K562 (cell line): ENCODE data around the gene TBXAS1. TPM values are rescaled to one million over a fixed set of nuclear protein-coding genes. Genes with fewer than 3 reads are reported as not detected.

Experiments used
- ATAC-seq: fragments of 200-7000 bp; cut with Tn5 transposase; 3 replicates; pipeline ENCODE4 v1.9.1; 2020; ENCODE audit warnings: moderate library complexity
- BruUV-seq: library from RNA; stranded (reverse); fragments of 400-500 nt; replicated peaks from 2 replicates; lab custom pipeline; 2021; lab: Mats Ljungman, UMichigan
- CTCF ChIA-PET: fragments of 300-600 bp; formaldehyde crosslinking; extraction: SDS; loops from one replicate; lab custom pipeline; 2021; ENCODE audit warnings: low intra/inter-chr PET ratio; lab: Yijun Ruan, JAX
- POLR2A ChIA-PET: fragments of 300-600, 350-650 bp; sonication (Branson Sonifier 250); formaldehyde crosslinking; extraction: SDS; loops from one replicate; lab custom pipeline; 2021; ENCODE audit warnings: antibody characterized with exemption, inconsistent platforms; lab: Yijun Ruan, JAX
- DNase-seq, 4 experiments: peaks; one replicate each; pipeline versions ENCODE4 v3.0.0 to v3.0.0-alpha.2; 2011 to 2018; ENCODE audit warnings: low spot score in 3 of 4, mixed read lengths in 3 of 4; ENCODE audit errors: extremely low read depth in 1 of 4
- FAIRE-seq: peaks from 2 replicates; lab custom pipeline; 2011; peaks lifted over from hg19 to GRCh38; lab: Jason Lieb, UNC
- H2AFZ ChIP-seq: 2 replicates; pipeline ENCODE4 v1.6.0; 2011; ENCODE audit warnings: low read depth, low read length, control low read depth, inconsistent platforms
- H3K27ac ChIP-seq: fragments of 200-600 bp; 3 replicates; pipeline ENCODE4 v1.8.0; 2011; ENCODE audit warnings: low read depth, mild to moderate bottlenecking, control low read depth, inconsistent platforms, low read length, moderate library complexity, mixed read lengths; ENCODE audit errors: extremely low read depth
- H3K27me3 ChIP-seq, 2 experiments: fragments of 300-600 bp in 1 of 2; 2 replicates in 1 of 2; 3 replicates in 1 of 2; pipeline versions ENCODE4 v1.6.0 to v1.8.0; 2011; ENCODE audit warnings: inconsistent platforms in 2 of 2, low read length in 2 of 2, mild to moderate bottlenecking in 1 of 2, mixed read lengths in 1 of 2, moderate library complexity in 1 of 2; ENCODE audit not compliant: control insufficient read depth in 2 of 2, insufficient read depth in 2 of 2
- H3K36me3 ChIP-seq: fragments of 300-600 bp; 3 replicates; pipeline ENCODE4 v1.8.0; 2011; ENCODE audit warnings: mild to moderate bottlenecking, low read length, inconsistent platforms; ENCODE audit not compliant: control insufficient read depth, insufficient read depth
- H3K4me1 ChIP-seq, 2 experiments: fragments of 200-600 bp in 1 of 2; replicated peaks in 1 of 2; 2 replicates in 1 of 2; 3 replicates in 1 of 2; pipeline versions ENCODE4 v1.5.1 to v1.8.0; 2011; ENCODE audit warnings: inconsistent platforms in 2 of 2, low read length in 2 of 2, mild to moderate bottlenecking in 1 of 2, mixed read lengths in 1 of 2, moderate library complexity in 1 of 2; ENCODE audit not compliant: control insufficient read depth in 2 of 2, insufficient read depth in 2 of 2
- H3K4me2 ChIP-seq: 2 replicates; pipeline ENCODE4 v1.6.1; 2011; ENCODE audit warnings: low read length, control low read depth, inconsistent platforms, mixed read lengths; ENCODE audit not compliant: insufficient read depth
- H3K4me3 ChIP-seq: fragments of 200-600 bp; sonication (generic), shearing (Covaris generic); 2 replicates; pipeline ENCODE4 v1.5.1; 2016; ENCODE audit warnings: control low read depth, inconsistent platforms
- H3K79me2 ChIP-seq: fragments of 200-600 bp; 3 replicates; pipeline ENCODE4 v1.8.0; 2011; ENCODE audit warnings: low read length, inconsistent platforms; ENCODE audit not compliant: control insufficient read depth, insufficient read depth
- H3K9ac ChIP-seq, 2 experiments: 2 replicates each; pipeline versions ENCODE4 v1.6.0 to v1.6.1; 2011; ENCODE audit warnings: low read depth in 2 of 2, low read length in 2 of 2, control low read depth in 1 of 2, inconsistent platforms in 1 of 2, mild to moderate bottlenecking in 1 of 2, mixed read lengths in 1 of 2; ENCODE audit not compliant: insufficient read depth in 1 of 2
- H3K9me1 ChIP-seq: one replicate; pipeline ENCODE4 v1.6.0; 2011; ENCODE audit warnings: inconsistent platforms, mild to moderate bottlenecking, low read length, moderate library complexity; ENCODE audit not compliant: control insufficient read depth, insufficient read depth
- H3K9me3 ChIP-seq: replicated peaks from 2 replicates; pipeline ENCODE4 v1.5.1; 2011; ENCODE audit warnings: low read depth, low read length, inconsistent platforms; ENCODE audit not compliant: control insufficient read depth, insufficient read depth
- H4K20me1 ChIP-seq: replicated peaks from 2 replicates; pipeline ENCODE4 v1.6.1; 2011; ENCODE audit warnings: low read length, inconsistent platforms, mixed read lengths; ENCODE audit not compliant: control insufficient read depth, insufficient read depth
- FOXM1 ChIP-seq, 2 experiments: fragments of 450-650 bp in 1 of 2; sonication (generic) in 1 of 2; formaldehyde crosslinking in 1 of 2; IDR thresholded peaks; 2 replicates each; pipeline versions ENCODE4 v1.6.1 to v1.9.0; 2017 to 2022; ENCODE audit warnings: low read depth in 2 of 2, mild to moderate bottlenecking in 2 of 2, missing genetic modification reagents in 1 of 2, moderate library complexity in 1 of 2
- RAD21 ChIP-seq, 2 experiments: fragments of 250-450 bp in 1 of 2; fragments of 450-650 bp in 1 of 2; sonication (Bioruptor Pico) in 1 of 2; formaldehyde crosslinking in 1 of 2; IDR thresholded peaks in 1 of 2; conservative IDR thresholded peaks in 1 of 2; 2 replicates each; pipeline versions ENCODE4 v1.4.0 to v1.8.0; 2020 to 2022; ENCODE audit warnings: mild to moderate bottlenecking in 2 of 2, moderate library complexity in 1 of 2
- RCOR1 ChIP-seq, 2 experiments: IDR thresholded peaks; 2 replicates each; pipeline ENCODE4 v1.6.1; 2012; ENCODE audit warnings: low read depth in 2 of 2, low read length in 2 of 2, borderline replicate concordance in 1 of 2, improper control_type of control experiment in 1 of 2
- SRSF3 ChIP-seq: fragments of 200-400 bp; formaldehyde crosslinking; IDR thresholded peaks from 2 replicates; pipeline ENCODE4 v1.6.1; 2016; ENCODE audit warnings: mild to moderate bottlenecking, low read length, moderate library complexity; ENCODE audit not compliant: insufficient read depth
- ZNF408 ChIP-seq: fragments of 250-450 bp; sonication (Bioruptor Pico); IDR thresholded peaks from 2 replicates; pipeline ENCODE4 v1.4.0; 2020; ENCODE audit warnings: low read depth, mild to moderate bottlenecking, moderate library complexity
- ZNF431 ChIP-seq: sonication (generic); formaldehyde crosslinking; IDR thresholded peaks from 2 replicates; pipeline ENCODE4 v1.8.0; 2022; ENCODE audit warnings: mild to moderate bottlenecking, missing genetic modification reagents
- WGBS: fragments of 100-300 bp; shearing (Covaris generic); methylation state at CpG from one replicate; pipeline ENCODE4 v1.1.6; 2016; ENCODE audit warnings: low coverage, mixed read lengths; ENCODE audit not compliant: insufficient coverage; ENCODE audit errors: missing lambda C conversion rate; 5-methylcytosine and 5-hydroxymethylcytosine counted together
- in situ Hi-C: fragments of 300-500 bp; cut with MboI; formaldehyde crosslinking; loops from 4 replicates; pipeline ENCODE4 v1.15.0; 2018; ENCODE audit warnings: inconsistent platforms, mixed read lengths
- intact Hi-C: fragments of 100-400 bp; cut with micrococcal nuclease; formaldehyde crosslinking; loops from 2 replicates; pipeline ENCODE4 v1.14.2; 2022
- polyA plus RNA-seq, 8 experiments: library from polyadenylated mRNA; depleted of rRNA in 4 of 8; stranded (reverse) in 5 of 8; unstranded in 3 of 8; fragments of >200 nt; fragmentation: Nextera tagmentation in 2 of 8; fragmentation: Illumina TruSeq in 1 of 8; extraction: Ambion mirVana in 2 of 8; extraction: Trizol in 1 of 8; gene quantifications; 2 replicates each; pipeline versions ENCODE4 v1.2.1 to v1.2.3, GENCODE V29; 2011 to 2014; ENCODE audit warnings: inconsistent platforms in 1 of 8, missing spikeins in 1 of 8
- total RNA-seq, 7 experiments: library from RNA; depleted of rRNA in 6 of 7; stranded (reverse); fragments of >200 nt in 6 of 7; fragmentation: Illumina TruSeq in 2 of 7; extraction: Trizol in 2 of 7; gene quantifications; 2 replicates each; pipeline versions ENCODE4 v1.2.1 to v1.2.3, GENCODE V29; 2011 to 2021; ENCODE audit warnings: low replicate concordance in 1 of 7
- TF ChIP-seq, protein P1 (sequence below): fragments of 250-450 bp; sonication (Bioruptor Pico); IDR thresholded peaks from 2 replicates; pipeline ENCODE4 v1.5.0; 2021

TBXAS1 gene
- total and polyA plus RNA-seq, 9 of the 15 experiments (the other 6 are each of a cell fraction or from before 2014, with no cell fraction given) = 1.1 to 8.3 (median 1.9) TPM

DNA sequence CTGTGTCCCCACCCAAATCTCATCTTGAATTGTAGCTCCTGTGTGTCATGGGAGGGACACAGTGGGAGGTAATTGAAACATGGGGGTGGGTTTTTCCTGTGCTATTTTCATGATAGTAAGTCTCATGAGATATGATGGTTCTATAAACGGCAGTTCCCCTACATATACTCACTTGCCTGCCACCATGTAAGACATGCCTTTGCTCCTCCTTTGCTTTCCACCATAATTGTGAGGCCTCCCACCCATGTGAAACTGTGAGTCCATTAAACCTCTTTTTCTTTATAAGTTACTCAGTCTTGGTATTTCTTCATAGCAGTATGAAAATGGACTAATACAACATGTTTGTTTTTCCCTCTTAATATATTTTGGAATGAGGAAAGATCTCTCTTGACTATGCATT, 24.5 kb upstream of the TBXAS1 start:
- Histone ChIP-seq H4K20me1 (no peaks in the 10 kb centered on the region), H3K27ac (no peak overlapping the region), H3K4me3 (no peak overlapping the region), H3K4me1 (no peaks in the 10 kb centered on the region), H3K9me1 (no peaks in the 10 kb centered on the region), H3K9ac (no peak overlapping the region), H3K36me3 (no peaks in the 10 kb centered on the region), H2AFZ (no peak overlapping the region), H3K27me3 (peaks cover 0 to 5% of the 10 kb centered on the region in 2 experiments; a peak in 2 of 5 replicates), H3K9me3 (no peaks in the 10 kb centered on the region), H3K79me2 (no peaks in the 10 kb centered on the region), H3K4me2 (no peak overlapping the region)
- in situ Hi-C loops = no loop called here
- peak; percentile 92 for TF ChIP-seq ZNF431 (CRISPR knock-in tag)
- TF ChIP-seq ZNF408 (CRISPR knock-in tag) = no peak
- TF ChIP-seq RAD21 (CRISPR knock-in tag; conservative IDR thresholded peaks at IDR 0.05 in 1 of 2, IDR thresholded peaks at IDR 0.05 in 1 of 2) = no peak
- no peak for DNase-seq
- intact Hi-C loops = no loop called here
- 14% methylated on average over 1 of the region's 1 CpG for WGBS
- CTCF ChIA-PET = no interaction called here
- POLR2A ChIA-PET = interaction anchor here (0.6 kb wide), 3 partner anchors 39 to 145 kb away, joined by 3 read pairs; no protein-coding TSS in a partner anchor
- no TSS peak for BruUV-seq
- FAIRE-seq = no peak
- ATAC-seq = no peak

DNA sequence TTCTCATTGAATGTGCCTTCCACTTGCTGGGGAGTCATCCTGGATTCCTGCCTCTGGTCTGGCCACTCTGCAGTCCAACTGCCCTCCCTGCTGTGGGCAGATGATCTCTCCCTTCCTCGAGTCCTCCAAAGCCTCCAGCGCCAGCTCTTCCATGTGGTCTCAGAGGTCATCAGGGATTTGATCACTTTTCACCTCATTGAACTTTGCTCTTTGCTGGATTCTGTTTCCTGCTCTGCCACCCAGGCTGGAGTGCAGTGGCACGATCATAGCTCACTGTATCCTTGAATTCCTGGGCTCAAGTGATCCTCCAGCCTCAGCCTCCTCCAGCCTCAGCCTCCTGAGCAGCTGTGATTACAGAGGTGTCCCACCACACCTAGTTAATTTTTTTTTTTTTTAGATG, 22.1 kb upstream of the TBXAS1 start:
- TF ChIP-seq FOXM1 (IDR thresholded peaks at IDR 0.05; ENCODE audit: low read depth) = no peak
- no peak for TF ChIP-seq FOXM1 (CRISPR knock-in tag; IDR thresholded peaks at IDR 0.05; ENCODE audit: low read depth)
- TF ChIP-seq RCOR1 (IDR thresholded peaks at IDR 0.05; ENCODE audit: borderline replicate concordance in 1 of 2, low read depth in 2 of 2, low read length in 2 of 2) = no peak
- TF ChIP-seq, protein P1, sequence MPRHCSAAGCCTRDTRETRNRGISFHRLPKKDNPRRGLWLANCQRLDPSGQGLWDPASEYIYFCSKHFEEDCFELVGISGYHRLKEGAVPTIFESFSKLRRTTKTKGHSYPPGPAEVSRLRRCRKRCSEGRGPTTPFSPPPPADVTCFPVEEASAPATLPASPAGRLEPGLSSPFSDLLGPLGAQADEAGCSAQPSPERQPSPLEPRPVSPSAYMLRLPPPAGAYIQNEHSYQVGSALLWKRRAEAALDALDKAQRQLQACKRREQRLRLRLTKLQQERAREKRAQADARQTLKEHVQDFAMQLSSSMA (CRISPR knock-in tag) = no peak
- TF ChIP-seq SRSF3 = no peak
- Histone ChIP-seq H3K4me3 (no peak overlapping the region), H3K36me3 (no peaks in the 10 kb centered on the region), H3K27ac (no peak overlapping the region), H3K9ac (no peak overlapping the region), H3K27me3 (peaks cover 4 to 5% of the 10 kb centered on the region in 2 experiments; a peak in 3 of 5 replicates), H3K4me1 (no peaks in the 10 kb centered on the region), H3K4me2 (no peak overlapping the region), H4K20me1 (no peaks in the 10 kb centered on the region), H2AFZ (no peak overlapping the region), H3K9me1 (no peaks in the 10 kb centered on the region), H3K79me2 (no peaks in the 10 kb centered on the region), H3K9me3 (no peaks in the 10 kb centered on the region)
- ChIA-PET CTCF (no interaction called here), POLR2A (no interaction called here)
- intact Hi-C loops = no loop called here
- ATAC-seq (no peak), FAIRE-seq (no peak), DNase-seq (no peak)
- 2% methylated on average over 3 of the region's 3 CpGs for WGBS
- no TSS peak for BruUV-seq
- in situ Hi-C loops = no loop called here
